Caco-2 (cell line): Measurements from ENCODE around the gene FRAS1. TPM values are rescaled to one million over a fixed set of nuclear protein-coding genes. Genes with fewer than 3 reads are reported as not detected.
"Not testable (repeated sequence)": the region's sequence is repeated elsewhere in the genome, so short reads cannot be mapped to it uniquely, and the experiment has no call there.

Experiments
- BruUV-seq: library from RNA; stranded (reverse); fragments of 400-500 nt; replicated peaks from 2 replicates; lab custom pipeline; 2021; lab: Mats Ljungman, UMichigan
- CTCF ChIA-PET: fragments of 300-600 bp; sonication (Branson Sonifier 250); formaldehyde crosslinking; loops from one replicate; lab custom pipeline; 2022; ENCODE audit warnings: antibody characterized with exemption; lab: Charles Lee
- POLR2A ChIA-PET: fragments of 300-600 bp; sonication (Branson Sonifier 250); formaldehyde crosslinking; loops from one replicate; lab custom pipeline; 2022; ENCODE audit warnings: antibody characterized with exemption; lab: Charles Lee
- DNase-seq, 2 experiments: peaks; one replicate each; pipeline versions ENCODE4 v3.0.0 to v3.0.0-alpha.2; 2020 to 2022
- H3K27me3 ChIP-seq: replicated peaks from 2 replicates; pipeline ENCODE4 v1.6.0; 2011; ENCODE audit warnings: low read length; ENCODE audit not compliant: control insufficient read depth, insufficient read depth
- H3K36me3 ChIP-seq: 2 replicates; pipeline ENCODE4 v1.5.1; 2011; ENCODE audit warnings: low read length; ENCODE audit not compliant: control insufficient read depth, insufficient read depth
- H3K4me1 ChIP-seq: fragments of 250-450 bp; sonication (Bioruptor Pico); 2 replicates; pipeline ENCODE4 v1.5.1; 2020; ENCODE audit warnings: mild to moderate bottlenecking
- H3K4me3 ChIP-seq: 2 replicates; pipeline ENCODE4 v1.5.1; 2011; ENCODE audit warnings: low read depth, mild to moderate bottlenecking, control low read depth, low read length
- H3K9me3 ChIP-seq: fragments of 250-450 bp; sonication (Bioruptor Pico); 2 replicates; pipeline ENCODE4 v1.5.1; 2020; ENCODE audit warnings: mild to moderate bottlenecking, moderate library complexity
- H3K27ac Mint-ChIP-seq: one replicate; pipeline ENCODE4 v1.8.0; 2022; ENCODE audit warnings: mixed read lengths; ENCODE audit not compliant: unreplicated experiment
- H3K27me3 Mint-ChIP-seq: one replicate; pipeline ENCODE4 v1.8.0; 2022; ENCODE audit warnings: mixed read lengths; ENCODE audit not compliant: insufficient read depth, unreplicated experiment
- H3K36me3 Mint-ChIP-seq: one replicate; pipeline ENCODE4 v1.8.0; 2022; ENCODE audit warnings: mild to moderate bottlenecking, mixed read lengths; ENCODE audit not compliant: insufficient read depth, unreplicated experiment
- H3K4me1 Mint-ChIP-seq: one replicate; pipeline ENCODE4 v1.8.0; 2022; ENCODE audit warnings: low read depth, mixed read lengths; ENCODE audit not compliant: unreplicated experiment
- H3K4me3 Mint-ChIP-seq: one replicate; pipeline ENCODE4 v1.8.0; 2022; ENCODE audit warnings: mild to moderate bottlenecking, moderate library complexity, mixed read lengths; ENCODE audit not compliant: unreplicated experiment
- H3K9me3 Mint-ChIP-seq: one replicate; pipeline ENCODE4 v1.8.0; 2022; ENCODE audit warnings: mixed read lengths; ENCODE audit not compliant: unreplicated experiment
- CTCF ChIP-seq, 2 experiments: fragments of 200-600 bp in 1 of 2; IDR thresholded peaks; 1 replicate in 1 of 2; 2 replicates in 1 of 2; pipeline versions ENCODE4 v1.5.1 to v1.8.0; 2011 to 2022; ENCODE audit warnings: antibody characterized with exemption in 1 of 2, control low read depth in 1 of 2, inconsistent platforms in 1 of 2, low read depth in 1 of 2, low read length in 1 of 2, mild to moderate bottlenecking in 1 of 2, moderate library complexity in 1 of 2; ENCODE audit not compliant: insufficient read depth in 1 of 2, severe bottlenecking in 1 of 2, unreplicated experiment in 1 of 2
- intact Hi-C: fragments of 100-400 bp; cut with micrococcal nuclease; formaldehyde crosslinking; loops from one replicate; pipeline ENCODE4 v1.10.0; 2022; ENCODE audit not compliant: unreplicated experiment
- total RNA-seq: library from RNA; stranded (reverse); gene quantifications from 2 replicates; pipeline ENCODE4 v1.2.3, GENCODE V29; 2022

FRAS1 gene
- total RNA-seq, 1 experiment from 2014 or later = 40.8 TPM

- H3K9me3 Mint-ChIP-seq = no peaks in the 10 kb centered on the region
- ChIA-PET POLR2A (no interaction called here), CTCF (no interaction called here)
- H3K4me1 ChIP-seq = no peaks in the 10 kb centered on the region
- TF ChIP-seq CTCF (IDR thresholded peaks at IDR 0.05; ENCODE audit: insufficient read depth in 1 of 2, low read depth in 1 of 2, low read length in 1 of 2, severe bottlenecking in 1 of 2, unreplicated experiment in 1 of 2) = no peak
- no peak overlapping the region for H3K4me3 ChIP-seq
- no peak for DNase-seq
- H3K36me3 ChIP-seq = no peaks in the 10 kb centered on the region
- H3K9me3 ChIP-seq = no peaks in the 10 kb centered on the region
- intact Hi-C loops = no loop called here
- no TSS peak for BruUV-seq
- peaks cover 6% of the 10 kb centered on the region for H3K36me3 Mint-ChIP-seq
- no peaks in the 10 kb centered on the region for H3K27me3 Mint-ChIP-seq
- H3K27me3 ChIP-seq = no peaks in the 10 kb centered on the region
- H3K27ac Mint-ChIP-seq = peak overlapping the region; percentile 25
- H3K4me1 Mint-ChIP-seq = peaks cover 7% of the 10 kb centered on the region
- no peak overlapping the region for H3K4me3 Mint-ChIP-seq
Measured at GRCh38 chr4:78325271-78326157, 268.4 kb downstream of the FRAS1 start.

- BruUV-seq, H3K27me3 ChIP-seq, H3K4me3 ChIP-seq, H3K36me3 ChIP-seq, CTCF ChIA-PET, H3K9me3 ChIP-seq, POLR2A ChIA-PET, H3K9me3 Mint-ChIP-seq, intact Hi-C loops, DNase-seq, H3K4me3 Mint-ChIP-seq, H3K27me3 Mint-ChIP-seq, H3K27ac Mint-ChIP-seq: not testable (repeated sequence)
- H3K4me1 ChIP-seq = peaks cover 17% of the 10 kb centered on the region
- H3K36me3 Mint-ChIP-seq = peaks cover 11% of the 10 kb centered on the region
- H3K4me1 Mint-ChIP-seq = peaks cover 27% of the 10 kb centered on the region
Measured at GRCh38 chr4:78328591-78328990, 271.5 kb downstream of the FRAS1 start.

GRCh38 chr4:78331186-78331585 lies 274.1 kb downstream of the FRAS1 start:
- H3K27ac Mint-ChIP-seq = no peak overlapping the region
- H3K27me3 Mint-ChIP-seq = no peaks in the 10 kb centered on the region
- no peak for TF ChIP-seq CTCF (IDR thresholded peaks at IDR 0.05; ENCODE audit: insufficient read depth in 1 of 2, low read depth in 1 of 2, low read length in 1 of 2, severe bottlenecking in 1 of 2, unreplicated experiment in 1 of 2)
- peaks cover 23% of the 10 kb centered on the region for H3K4me1 Mint-ChIP-seq
- H3K9me3 ChIP-seq = no peaks in the 10 kb centered on the region
- H3K4me3 ChIP-seq = no peak overlapping the region
- H3K27me3 ChIP-seq = no peaks in the 10 kb centered on the region
- no TSS peak for BruUV-seq
- intact Hi-C loops = loop anchor here (5.0 to 10.0 kb wide), 3 partner anchors 41 to 274 kb away; partner anchors contain the start of gene FRAS1
- H3K36me3 Mint-ChIP-seq = peaks cover 20% of the 10 kb centered on the region
- peaks cover 20% of the 10 kb centered on the region for H3K4me1 ChIP-seq
- no peaks in the 10 kb centered on the region for H3K36me3 ChIP-seq
- DNase-seq = no peak
- no peaks in the 10 kb centered on the region for H3K9me3 Mint-ChIP-seq
- H3K4me3 Mint-ChIP-seq = no peak overlapping the region
- CTCF ChIA-PET = no interaction called here
- POLR2A ChIA-PET = no interaction called here
